ENCODE results near the gene KCNH2.

GRCh38 chr7:150953061-150953997 lies 24.8 kb downstream of the KCNH2 start:
- TF ChIP-seq CTCF (IDR thresholded peaks at IDR 0.05) = no peak
- no peak for TF ChIP-seq POLR2A (IDR thresholded peaks at IDR 0.05)

Data from lower leg skin (tissue), 3 donors.